22Rv1 (cell line): ENCODE measurements around the gene HNRNPA1L2.
"Not testable (repeated sequence)": the region's sequence is repeated elsewhere in the genome, so short reads cannot be mapped to it uniquely, and the experiment has no call there.

Experiments used
- H3K27ac ChIP-seq: fragments of 450-650 bp; 2 replicates; pipeline ENCODE4 v1.5.1; 2017
- CTCF ChIP-seq: fragments of 450-650 bp; IDR thresholded peaks from 2 replicates; pipeline ENCODE4 v1.5.1; 2017; ENCODE audit warnings: mild to moderate bottlenecking
- ZFX ChIP-seq: fragments of 450-650 bp; IDR thresholded peaks from 2 replicates; pipeline ENCODE4 v1.6.1; 2017; ENCODE audit warnings: antibody characterized with exemption, borderline replicate concordance

HNRNPA1L2 gene

GRCh38 chr13:52664272-52664671, 22.0 kb downstream of the HNRNPA1L2 start:
- no peak overlapping the region for H3K27ac ChIP-seq
- TF ChIP-seq CTCF: no peak
- no peak for TF ChIP-seq ZFX

- TF ChIP-seq ZFX (no peak), CTCF (peak; percentile 72)
- H3K27ac ChIP-seq: no peak overlapping the region
These were observed 23.1 kb downstream of the HNRNPA1L2 start for GRCh38 chr13:52665325-52665724.

DNA sequence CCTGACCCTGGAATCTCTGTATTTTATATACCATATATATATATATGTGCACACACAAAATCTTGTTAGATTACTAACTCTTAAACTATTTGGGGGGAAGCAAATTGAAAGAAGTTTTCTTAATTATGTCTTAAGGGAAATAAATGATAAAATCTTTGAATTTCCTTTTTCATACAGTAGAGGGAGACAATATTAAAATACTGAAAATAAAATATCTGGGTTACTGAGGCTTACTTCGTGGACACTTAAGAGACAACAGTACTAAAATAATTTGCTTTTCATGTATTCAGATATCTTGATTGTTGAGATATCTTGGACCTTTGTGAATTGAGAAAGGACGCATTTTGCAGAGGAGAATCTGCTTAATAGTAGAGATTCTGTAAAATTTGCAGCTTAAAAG, 27.4 kb downstream of the HNRNPA1L2 start:
- no peak overlapping the region for H3K27ac ChIP-seq
- no peak for TF ChIP-seq CTCF
- no peak for TF ChIP-seq ZFX

GRCh38 chr13:52670726-52671125, 28.5 kb downstream of the HNRNPA1L2 start:
- no peak for TF ChIP-seq ZFX
- no peak overlapping the region for H3K27ac ChIP-seq

GRCh38 chr13:52673465-52673864, 31.2 kb downstream of the HNRNPA1L2 start:
- no peak overlapping the region for H3K27ac ChIP-seq
- TF ChIP-seq ZFX: no peak
- no peak for TF ChIP-seq CTCF

DNA sequence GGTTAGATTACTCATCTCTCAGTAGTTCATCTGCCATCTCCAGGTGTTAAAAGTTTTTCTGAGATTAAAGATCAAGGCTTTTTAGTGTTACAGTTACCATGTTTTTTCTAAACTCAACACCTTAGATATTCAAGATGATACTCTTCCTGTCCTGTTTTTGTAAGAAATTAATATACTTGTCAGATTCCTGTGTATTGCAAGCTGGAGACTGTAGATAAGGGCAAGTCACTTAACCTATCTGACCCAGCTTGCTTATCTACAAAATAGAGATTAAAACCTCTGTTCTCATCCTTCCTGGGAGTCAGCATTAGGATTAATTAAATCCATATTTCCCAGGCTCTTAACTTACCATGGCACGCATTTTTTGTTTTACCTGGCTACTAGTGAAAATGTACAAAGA, 35.6 kb downstream of the HNRNPA1L2 start:
- no peak for TF ChIP-seq CTCF
- TF ChIP-seq ZFX: no peak
- H3K27ac ChIP-seq: no peak overlapping the region

- not testable (repeated sequence) for H3K27ac ChIP-seq
These were observed 43.6 kb downstream of the HNRNPA1L2 start for GRCh38 chr13:52685806-52686205.

- TF ChIP-seq ZFX (no peak), CTCF (no peak)
These were observed 44.1 kb downstream of the HNRNPA1L2 start for GRCh38 chr13:52686376-52686775.

More at GRCh38 chr13:52686376-52686775, 44.1 kb downstream of the HNRNPA1L2 start:
- H3K27ac ChIP-seq: no peak overlapping the region
